ENCODE results near the gene GAGE12G. TPM values are rescaled to one million over a fixed set of nuclear protein-coding genes. Genes with fewer than 3 reads are reported as not detected.

GAGE12G gene

GRCh38 chrX:49610718-49611310 is 40.6 kb downstream of the GAGE12G start:
- Histone ChIP-seq H3K9ac (ENCODE audit: low read length) (no peak overlapping the region), H3K79me1 (ENCODE audit: low read length) (no peaks in the 10 kb centered on the region), H2BK5ac (ENCODE audit: low read length) (no peak overlapping the region), H3K56ac (ENCODE audit: low read length) (no peak overlapping the region), H3K4ac (ENCODE audit: low read depth, low read length) (no peak overlapping the region), H3K79me2 (ENCODE audit: control insufficient read depth, insufficient read depth, low read length) (no peaks in the 10 kb centered on the region), H3K18ac (ENCODE audit: low read length) (no peak overlapping the region), H4K8ac (ENCODE audit: low read depth, low read length) (no peak overlapping the region), H2AK5ac (ENCODE audit: low read length) (no peak overlapping the region), H3K23ac (ENCODE audit: low read length) (no peak overlapping the region), H4K5ac (ENCODE audit: low read length) (no peak overlapping the region), H3K27me3 (ENCODE audit: insufficient read depth, low read length, poor library complexity) (no peaks in the 10 kb centered on the region), H3K4me3 (ENCODE audit: low read length) (no peak overlapping the region), H3K4me1 (ENCODE audit: control insufficient read depth, low read depth, low read length) (no peaks in the 10 kb centered on the region), H2BK120ac (ENCODE audit: low read depth, low read length) (no peak overlapping the region), H3K4me2 (ENCODE audit: low read length) (no peak overlapping the region), H3K27ac (ENCODE audit: low read depth, low read length) (no peak overlapping the region), H2BK15ac (replicated peaks; ENCODE audit: low read depth) (no peak overlapping the region), H3K36me3 (ENCODE audit: control insufficient read depth, insufficient read depth, low read length) (no peaks in the 10 kb centered on the region)
- DNase-seq: no peak
- no CpG with 5 or more reads among the region's 7 CpGs for WGBS (ENCODE audit: extremely low coverage, insufficient coverage, low lambda C conversion rate)

GRCh38 chrX:49618574-49618973 is 48.4 kb downstream of the GAGE12G start:
- H3K18ac ChIP-seq (ENCODE audit: low read length): no peak overlapping the region
- H3K9ac ChIP-seq (ENCODE audit: low read length): no peak overlapping the region
- no peak overlapping the region for H3K23ac ChIP-seq (ENCODE audit: low read length)
- no peak overlapping the region for H2BK15ac ChIP-seq (replicated peaks; ENCODE audit: low read depth)
- H3K27me3 ChIP-seq (ENCODE audit: insufficient read depth, low read length, poor library complexity): no peaks in the 10 kb centered on the region
- H3K36me3 ChIP-seq (ENCODE audit: control insufficient read depth, insufficient read depth, low read length): no peaks in the 10 kb centered on the region
- no peaks in the 10 kb centered on the region for H3K79me2 ChIP-seq (ENCODE audit: control insufficient read depth, insufficient read depth, low read length)
- no peak overlapping the region for H3K4ac ChIP-seq (ENCODE audit: low read depth, low read length)
- no peak overlapping the region for H2AK5ac ChIP-seq (ENCODE audit: low read length)
- no peaks in the 10 kb centered on the region for H3K79me1 ChIP-seq (ENCODE audit: low read length)
- H2BK5ac ChIP-seq (ENCODE audit: low read length): no peak overlapping the region
- no peaks in the 10 kb centered on the region for H3K4me1 ChIP-seq (ENCODE audit: control insufficient read depth, low read depth, low read length)
- H4K5ac ChIP-seq (ENCODE audit: low read length): no peak overlapping the region
- H3K56ac ChIP-seq (ENCODE audit: low read length): no peak overlapping the region
- WGBS (ENCODE audit: extremely low coverage, insufficient coverage, low lambda C conversion rate): no CpG with 5 or more reads among the region's 2 CpGs
- H3K4me2 ChIP-seq (ENCODE audit: low read length): no peak overlapping the region
- H2BK120ac ChIP-seq (ENCODE audit: low read depth, low read length): no peak overlapping the region
- H4K8ac ChIP-seq (ENCODE audit: low read depth, low read length): no peak overlapping the region
- no peak overlapping the region for H3K27ac ChIP-seq (ENCODE audit: low read depth, low read length)
- no peak overlapping the region for H3K4me3 ChIP-seq (ENCODE audit: low read length)
- DNase-seq: no peak

Small RNAs within 50 kb of the gene (small RNA-seq; reads per million reads assigned to genes)
- not detected for gene GAGE12B (ENCODE audit: insufficient read depth)
